Ishikawa (cell line): Measurements from ENCODE around the gene CFAP68.
A peak's percentile ranks its signal among the peaks of the same experiment; 100 is the strongest.

Experiments used
- CEBPB ChIP-seq: IDR thresholded peaks from 2 replicates; pipeline ENCODE4 v1.6.1; 2012
- CREB1 ChIP-seq: IDR thresholded peaks from 2 replicates; pipeline ENCODE4 v1.6.1; 2012; ENCODE audit warnings: low read depth
- EGR1 ChIP-seq: IDR thresholded peaks from 2 replicates; pipeline ENCODE4 v1.6.1; 2012
- EP300 ChIP-seq: IDR thresholded peaks from 2 replicates; pipeline ENCODE4 v1.6.1; 2012; ENCODE audit warnings: borderline replicate concordance
- FOXM1 ChIP-seq: IDR thresholded peaks from 2 replicates; pipeline ENCODE4 v1.6.1; 2012; ENCODE audit warnings: low read depth, borderline replicate concordance
- MAX ChIP-seq: IDR thresholded peaks from 2 replicates; pipeline ENCODE4 v1.6.1; 2012
- RAD21 ChIP-seq: IDR thresholded peaks from 2 replicates; pipeline ENCODE4 v1.6.1; 2012; ENCODE audit warnings: low read depth
- REST ChIP-seq: IDR thresholded peaks from 2 replicates; pipeline ENCODE4 v1.6.1; 2012; ENCODE audit warnings: low read depth, mild to moderate bottlenecking
- TAF1 ChIP-seq: IDR thresholded peaks from 2 replicates; pipeline ENCODE4 v1.6.1; 2012; ENCODE audit warnings: low read depth, mild to moderate bottlenecking
- TCF12 ChIP-seq: IDR thresholded peaks from 2 replicates; pipeline ENCODE4 v1.6.1; 2012; ENCODE audit warnings: low read depth
- USF1 ChIP-seq: IDR thresholded peaks from 2 replicates; pipeline ENCODE4 v1.6.1; 2012
- YY1 ChIP-seq: IDR thresholded peaks from 2 replicates; pipeline ENCODE4 v1.6.1; 2012; ENCODE audit warnings: low read depth
- ZBTB7A ChIP-seq: IDR thresholded peaks from 2 replicates; pipeline ENCODE4 v1.6.1; 2012; ENCODE audit warnings: low read depth

- TF ChIP-seq RAD21 = no peak
- TF ChIP-seq CEBPB = no peak; the same call in 1 of the 2 replicates
- peak; percentile 61; the same call in 1 of the 2 replicates for TF ChIP-seq EP300
- TF ChIP-seq MAX = peak; percentile 50
- TF ChIP-seq ZBTB7A = no peak
- TF ChIP-seq CREB1 = no peak
- no peak for TF ChIP-seq REST
- no peak for TF ChIP-seq EGR1
- no peak for TF ChIP-seq USF1
- no peak for TF ChIP-seq TAF1
- no peak for TF ChIP-seq YY1
- no peak for TF ChIP-seq FOXM1
- TF ChIP-seq TCF12 = peak; percentile 70; the same call in 1 of the 2 replicates
Measured at GRCh38 chr11:111918390-111919256, 39.3 kb downstream of the CFAP68 start, which contains the start of gene C11orf52.
